Caki2 (cell line): ENCODE measurements around the gene GDPGP1. TPM values are rescaled to one million over a fixed set of nuclear protein-coding genes. Genes with fewer than 3 reads are reported as not detected.
"Not testable (repeated sequence)": the region's sequence is repeated elsewhere in the genome, so short reads cannot be mapped to it uniquely, and the experiment has no call there.

Source experiments
- DNase-seq: peaks from one replicate; pipeline ENCODE4 v3.0.0-alpha.2; 2015; ENCODE audit warnings: low read depth
- in situ Hi-C: cut with HindIII; loops from 2 replicates; pipeline ENCODE4 v1.10.0; 2016; ENCODE audit warnings: low sequenced_read_pairs, low pct_unique_long_range_greater_than_20kb, mixed read lengths
- total RNA-seq: library from RNA; depleted of rRNA; stranded (reverse); fragments of >200 nt; shearing (Covaris generic); gene quantifications from 2 replicates; pipeline ENCODE4 v1.2.3, GENCODE V29; 2014; ENCODE audit warnings: low replicate concordance

Gene GDPGP1
- total RNA-seq, 1 experiment from 2014 or later: 13.2 TPM

GRCh38 chr15:90240856-90241255 is 6.8 kb downstream of the GDPGP1 start:
- in situ Hi-C loops: no loop called here

GRCh38 chr15:90241343-90242192 is 7.6 kb downstream of the GDPGP1 start:
- in situ Hi-C loops: no loop called here
- DNase-seq: no peak

More at GRCh38 chr15:90240856-90241255, 6.8 kb downstream of the GDPGP1 start:
- DNase-seq: no peak

DNA sequence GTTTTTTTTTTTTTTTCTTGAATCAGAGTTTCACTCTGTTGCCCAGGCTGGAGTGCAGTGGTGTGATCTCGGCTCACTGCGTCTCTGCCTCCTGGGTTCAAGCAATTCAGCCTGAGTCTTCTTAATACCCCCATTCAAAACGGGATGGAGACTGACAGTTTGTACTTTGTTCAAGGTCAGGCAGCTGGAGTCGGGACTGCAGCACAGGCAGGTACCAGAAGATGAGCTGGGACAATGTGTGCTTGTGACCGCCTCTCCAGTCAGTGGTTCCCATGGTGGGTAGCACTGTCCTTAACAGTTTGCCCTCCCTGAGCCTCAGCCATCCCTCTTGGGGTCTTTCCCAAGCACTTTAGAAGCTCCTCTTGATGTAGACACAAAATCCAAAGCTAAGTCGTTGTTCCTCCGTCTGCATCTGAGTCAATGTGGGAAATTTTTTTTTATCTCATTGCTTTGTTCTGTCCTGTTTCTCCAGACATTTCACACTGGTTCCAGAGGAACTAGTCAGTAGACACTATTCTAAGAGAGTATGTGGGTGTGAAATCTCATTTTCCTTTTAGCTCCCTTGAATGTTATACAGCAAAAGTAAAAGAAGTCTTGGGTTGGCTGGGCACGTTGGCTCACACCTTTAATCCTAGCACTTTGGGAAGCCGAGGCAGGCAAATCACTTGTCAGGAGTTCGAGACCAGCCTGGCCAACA is 10.1 kb downstream of the GDPGP1 start:
- in situ Hi-C loops: no loop called here

GRCh38 chr15:90248789-90249202 is 14.8 kb downstream of the GDPGP1 start:
- in situ Hi-C loops: no loop called here

More for the DNA sequence above, 10.1 kb downstream of the GDPGP1 start:
- DNase-seq: no peak

GRCh38 chr15:90249203-90249863 is 15.3 kb downstream of the GDPGP1 start, which contains the start of gene TTLL13:
TTLL13 (plus strand) TSS chr15:90249556; CDS start chr15:90250631, 1,075 bp downstream.
- peak; percentile 91 for DNase-seq
- in situ Hi-C loops: no loop called here

More at GRCh38 chr15:90248789-90249202, 14.8 kb downstream of the GDPGP1 start:
- no peak for DNase-seq

GRCh38 chr15:90257776-90258175 is 23.8 kb downstream of the GDPGP1 start:
- in situ Hi-C loops: no loop called here
- DNase-seq: no peak

- no peak for DNase-seq
- in situ Hi-C loops: no loop called here
These were observed 25.5 kb downstream of the GDPGP1 start for GRCh38 chr15:90259524-90259923.

- in situ Hi-C loops, DNase-seq: not testable (repeated sequence)
These were observed 26.7 kb downstream of the GDPGP1 start for GRCh38 chr15:90260731-90261130.

DNA sequence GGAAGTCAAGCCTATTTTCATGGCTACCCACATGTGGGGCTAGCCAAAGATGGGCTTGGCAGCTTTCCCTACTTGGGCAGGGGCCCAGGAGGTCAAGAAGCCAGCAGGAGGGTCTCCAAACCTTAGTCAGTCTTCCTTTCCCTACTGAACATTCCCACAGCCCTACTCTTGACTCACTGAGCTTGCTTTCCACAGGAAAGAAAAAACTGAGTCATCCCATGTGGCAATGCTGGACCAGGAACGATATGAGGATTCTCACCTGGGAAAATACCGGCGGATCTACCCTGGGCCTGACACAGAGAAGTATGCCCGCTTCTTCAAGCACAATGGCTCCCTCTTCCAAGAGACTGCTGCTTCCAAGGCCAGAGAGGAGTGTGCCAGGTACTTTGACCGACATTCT is 27.8 kb downstream of the GDPGP1 start:
- DNase-seq: no peak

DNA sequence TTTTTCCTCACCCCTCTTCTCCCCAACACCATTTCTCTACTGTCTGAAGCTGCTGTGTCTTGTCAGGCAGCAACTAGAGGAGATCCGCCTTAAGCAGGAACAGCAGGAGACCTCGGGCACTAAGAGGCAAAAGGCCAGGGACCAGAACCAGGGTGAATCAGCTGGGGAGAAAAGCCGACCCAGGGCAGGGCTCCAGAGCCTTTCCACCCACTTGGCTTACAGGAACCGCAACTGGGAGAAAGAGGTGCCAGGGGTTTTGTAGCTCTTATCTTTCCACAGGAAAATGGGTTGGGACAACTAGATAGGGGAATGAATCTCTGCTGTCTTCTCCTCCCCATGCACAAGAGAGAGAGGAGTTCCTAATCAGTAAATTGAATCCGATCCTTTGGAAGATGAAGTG is 28.4 kb downstream of the GDPGP1 start:
- DNase-seq: no peak
- in situ Hi-C loops: no loop called here

More for the DNA sequence above, 27.8 kb downstream of the GDPGP1 start:
- in situ Hi-C loops: no loop called here

GRCh38 chr15:90264671-90265070 is 30.7 kb downstream of the GDPGP1 start:
- peak; percentile 45 for DNase-seq
- in situ Hi-C loops: no loop called here

GRCh38 chr15:90265271-90266060 is 31.5 kb downstream of the GDPGP1 start, which contains the start of gene NGRN:
NGRN (plus strand) TSS chr15:90265672; CDS start chr15:90265713, 41 bp downstream.
- DNase-seq: peak; percentile 93
- in situ Hi-C loops: no loop called here

GRCh38 chr15:90266061-90266431 is 32.0 kb downstream of the GDPGP1 start:
- no peak for DNase-seq
- in situ Hi-C loops: no loop called here

GRCh38 chr15:90266485-90266884 is 32.5 kb downstream of the GDPGP1 start:
- in situ Hi-C loops: no loop called here
- DNase-seq: no peak

GRCh38 chr15:90268415-90268814 is 34.4 kb downstream of the GDPGP1 start:
- no peak for DNase-seq
- in situ Hi-C loops: no loop called here

DNA sequence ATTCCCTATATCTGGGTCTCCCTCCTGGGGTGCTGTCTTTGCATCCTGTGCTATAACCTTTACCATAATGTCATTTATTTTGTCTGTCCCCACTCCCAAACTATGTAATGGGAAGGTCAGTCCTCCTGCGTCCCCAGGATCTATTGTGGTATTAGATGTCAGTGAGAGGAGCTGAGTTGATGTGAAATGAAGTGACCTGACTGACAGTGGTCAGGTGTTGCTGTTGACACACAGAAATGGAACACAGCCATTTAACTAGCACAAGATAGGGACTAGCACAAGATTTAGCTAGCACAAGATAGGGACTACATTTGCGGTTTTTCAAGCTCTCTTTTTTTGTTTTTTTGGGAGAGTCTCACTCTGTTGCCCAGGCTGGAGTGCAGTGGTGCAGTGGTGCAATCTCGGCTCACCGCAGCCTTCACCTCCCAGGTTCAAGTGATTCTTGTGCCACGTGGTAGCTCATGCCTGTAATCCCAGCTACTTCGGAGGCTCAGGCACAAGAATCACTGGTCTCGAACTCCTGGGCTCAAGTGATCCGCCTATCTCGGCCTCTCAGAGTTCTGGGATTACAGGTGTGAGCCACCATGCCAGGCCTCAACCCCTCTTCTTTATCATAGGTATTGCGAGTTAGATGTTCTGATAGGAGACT is 36.6 kb downstream of the GDPGP1 start:
- in situ Hi-C loops: no loop called here
- no peak for DNase-seq

GRCh38 chr15:90271459-90272166 is 37.6 kb downstream of the GDPGP1 start:
- DNase-seq: no peak
- in situ Hi-C loops: no loop called here
